Fibroblast of lung (primary cell): ENCODE measurements around the gene UBE2Z. TPM values are rescaled to one million over a fixed set of nuclear protein-coding genes. Genes with fewer than 3 reads are reported as not detected.

Experiments used
- DNase-seq, 2 donors: peaks; one replicate each; pipeline versions ENCODE4 v3.0.0 to v3.0.0-alpha.2; 2010; ENCODE audit warnings: low read depth in 2 of 2
- H2AFZ ChIP-seq: 2 replicates; pipeline ENCODE4 v1.5.1; 2012; ENCODE audit warnings: low read length, control low read depth, inconsistent platforms
- H3K27ac ChIP-seq: 2 replicates; pipeline ENCODE4 v1.5.1; 2011; ENCODE audit warnings: low read length, control low read depth; ENCODE audit not compliant: insufficient read depth
- H3K27me3 ChIP-seq: 2 replicates; pipeline ENCODE4 v1.5.1; 2011; ENCODE audit warnings: mild to moderate bottlenecking, low read length; ENCODE audit not compliant: control insufficient read depth, insufficient read depth
- H3K36me3 ChIP-seq: 2 replicates; pipeline ENCODE4 v1.5.1; 2011; ENCODE audit warnings: low read length; ENCODE audit not compliant: control insufficient read depth, insufficient read depth
- H3K4me1 ChIP-seq: 2 replicates; pipeline ENCODE4 v1.5.1; 2011; ENCODE audit warnings: low read length; ENCODE audit not compliant: control insufficient read depth, insufficient read depth; ENCODE audit errors: extremely low read depth
- H3K4me2 ChIP-seq: 2 replicates; pipeline ENCODE4 v1.5.1; 2011; ENCODE audit warnings: low read length, control low read depth; ENCODE audit not compliant: insufficient read depth; ENCODE audit errors: extremely low read depth
- H3K4me3 ChIP-seq, 4 experiments: fragments of 200-600 bp in 1 of 4; sonication (generic) in 1 of 4; replicated peaks in 1 of 4; 2 replicates each; pipeline ENCODE4 v1.5.1; 2011 to 2016; ENCODE audit warnings: low read length in 4 of 4, low read depth in 3 of 4, mild to moderate bottlenecking in 3 of 4, control low read depth in 2 of 4, inconsistent platforms in 1 of 4, mixed read lengths in 1 of 4; ENCODE audit not compliant: insufficient read depth in 1 of 4; ENCODE audit errors: control extremely low read depth in 1 of 4
- H3K79me2 ChIP-seq: 2 replicates; pipeline ENCODE4 v1.5.1; 2012; ENCODE audit warnings: mild to moderate bottlenecking, low read length, inconsistent platforms; ENCODE audit not compliant: control insufficient read depth, insufficient read depth
- H3K9ac ChIP-seq: 2 replicates; pipeline ENCODE4 v1.5.1; 2011; ENCODE audit warnings: mild to moderate bottlenecking, low read length, control low read depth; ENCODE audit not compliant: insufficient read depth
- H3K9me3 ChIP-seq: 2 replicates; pipeline ENCODE4 v1.5.1; 2012; ENCODE audit warnings: low read depth, low read length; ENCODE audit not compliant: control insufficient read depth, insufficient read depth
- H4K20me1 ChIP-seq: 2 replicates; pipeline ENCODE4 v1.5.1; 2011; ENCODE audit warnings: low read length; ENCODE audit not compliant: control insufficient read depth, insufficient read depth; ENCODE audit errors: extremely low read depth
- EZH2 ChIP-seq: IDR thresholded peaks from 2 replicates; pipeline ENCODE4 v1.5.1; 2012; ENCODE audit warnings: low read length, control low read depth, mild to moderate bottlenecking; ENCODE audit errors: missing control alignments
- polyA plus RNA-seq, 2 donors: library from polyadenylated mRNA; depleted of rRNA in 1 of 2; stranded (reverse) in 1 of 2; unstranded in 1 of 2; fragments of >200 nt; gene quantifications; 2 replicates each; pipeline ENCODE4 v1.2.1, GENCODE V29; 2011 to 2012; ENCODE audit warnings: missing spikeins in 1 of 2
- total RNA-seq: library from RNA; depleted of rRNA; stranded (reverse); fragments of >200 nt; gene quantifications from 2 replicates; pipeline ENCODE4 v1.2.1, GENCODE V29; 2014
- TF ChIP-seq, protein P1 (sequence below), 2 donors: IDR thresholded peaks in 1 of 2; conservative IDR thresholded peaks in 1 of 2; 1 replicate in 1 of 2; 2 replicates in 1 of 2; pipeline ENCODE4 v1.5.1; 2011 to 2012; ENCODE audit warnings: low read length in 2 of 2, control low read depth in 1 of 2, inconsistent platforms in 1 of 2, low read depth in 1 of 2, mild to moderate bottlenecking in 1 of 2

The UBE2Z gene
- total and polyA plus RNA-seq, 2 donors (not counting 1 experiment from before 2014, with no cell fraction given): 55.2 to 141 TPM

DNA sequence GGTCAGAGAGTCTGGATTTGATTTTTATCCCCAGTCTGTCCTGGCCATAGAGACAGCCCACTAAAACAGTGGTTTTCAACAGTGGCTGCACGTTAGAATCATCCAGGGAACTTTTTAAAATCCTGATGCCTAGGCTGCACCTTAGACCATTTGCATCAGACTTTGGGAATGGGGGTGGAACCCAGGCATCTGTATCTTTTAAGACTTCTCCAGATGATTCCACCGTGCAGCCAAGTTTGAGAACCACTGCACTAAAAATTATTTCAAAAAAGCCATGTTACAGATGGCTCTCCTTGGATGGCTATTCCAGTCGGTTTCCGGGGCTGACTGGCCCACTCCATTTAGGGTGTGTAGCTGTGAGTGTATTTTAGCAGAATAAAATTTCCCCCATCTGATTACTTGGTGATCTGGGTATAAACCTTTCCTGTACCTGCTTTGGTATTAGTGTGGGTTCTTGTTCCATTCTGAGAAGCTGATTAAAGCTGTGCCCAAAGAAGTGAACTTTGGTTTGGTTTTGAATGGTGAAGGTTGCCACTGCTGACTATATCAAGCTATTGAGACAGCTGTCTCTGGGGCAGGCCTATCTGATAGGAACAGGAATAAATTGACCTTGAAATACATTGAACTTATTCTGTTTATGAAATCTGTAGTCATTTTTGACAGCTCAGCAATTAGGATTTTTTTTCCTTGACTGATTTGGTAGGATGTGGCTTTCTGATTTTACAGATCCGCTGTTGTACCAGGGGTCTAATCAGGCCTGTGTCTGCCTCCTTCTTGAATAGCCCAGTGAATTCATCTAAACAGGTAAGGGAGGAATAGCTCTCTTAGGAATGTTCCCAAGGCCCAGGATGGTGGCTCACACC, 14.3 kb upstream of the UBE2Z start:
- no peak for DNase-seq
- H3K27ac ChIP-seq: peak overlapping the region; percentile 86
- peaks cover 13% of the 10 kb centered on the region for H3K79me2 ChIP-seq
- H3K36me3 ChIP-seq: peaks cover 6% of the 10 kb centered on the region
- peak overlapping the region; percentile 81 to 95 (median 90) for H3K4me3 ChIP-seq
- TF ChIP-seq, protein P1, sequence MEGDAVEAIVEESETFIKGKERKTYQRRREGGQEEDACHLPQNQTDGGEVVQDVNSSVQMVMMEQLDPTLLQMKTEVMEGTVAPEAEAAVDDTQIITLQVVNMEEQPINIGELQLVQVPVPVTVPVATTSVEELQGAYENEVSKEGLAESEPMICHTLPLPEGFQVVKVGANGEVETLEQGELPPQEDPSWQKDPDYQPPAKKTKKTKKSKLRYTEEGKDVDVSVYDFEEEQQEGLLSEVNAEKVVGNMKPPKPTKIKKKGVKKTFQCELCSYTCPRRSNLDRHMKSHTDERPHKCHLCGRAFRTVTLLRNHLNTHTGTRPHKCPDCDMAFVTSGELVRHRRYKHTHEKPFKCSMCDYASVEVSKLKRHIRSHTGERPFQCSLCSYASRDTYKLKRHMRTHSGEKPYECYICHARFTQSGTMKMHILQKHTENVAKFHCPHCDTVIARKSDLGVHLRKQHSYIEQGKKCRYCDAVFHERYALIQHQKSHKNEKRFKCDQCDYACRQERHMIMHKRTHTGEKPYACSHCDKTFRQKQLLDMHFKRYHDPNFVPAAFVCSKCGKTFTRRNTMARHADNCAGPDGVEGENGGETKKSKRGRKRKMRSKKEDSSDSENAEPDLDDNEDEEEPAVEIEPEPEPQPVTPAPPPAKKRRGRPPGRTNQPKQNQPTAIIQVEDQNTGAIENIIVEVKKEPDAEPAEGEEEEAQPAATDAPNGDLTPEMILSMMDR (conservative IDR thresholded peaks at IDR 0.05 in 1 of 2, IDR thresholded peaks at IDR 0.05 in 1 of 2; ENCODE audit: low read depth in 1 of 2, low read length in 2 of 2): no peak
- no peak for TF ChIP-seq EZH2
- no peaks in the 10 kb centered on the region for H3K9me3 ChIP-seq
- H2AFZ ChIP-seq: no peak overlapping the region
- no peaks in the 10 kb centered on the region for H3K27me3 ChIP-seq
- H3K4me1 ChIP-seq: peaks cover 2% of the 10 kb centered on the region
- no peaks in the 10 kb centered on the region for H4K20me1 ChIP-seq
- peak overlapping the region; percentile 93 for H3K4me2 ChIP-seq
- no peak overlapping the region for H3K9ac ChIP-seq

DNA sequence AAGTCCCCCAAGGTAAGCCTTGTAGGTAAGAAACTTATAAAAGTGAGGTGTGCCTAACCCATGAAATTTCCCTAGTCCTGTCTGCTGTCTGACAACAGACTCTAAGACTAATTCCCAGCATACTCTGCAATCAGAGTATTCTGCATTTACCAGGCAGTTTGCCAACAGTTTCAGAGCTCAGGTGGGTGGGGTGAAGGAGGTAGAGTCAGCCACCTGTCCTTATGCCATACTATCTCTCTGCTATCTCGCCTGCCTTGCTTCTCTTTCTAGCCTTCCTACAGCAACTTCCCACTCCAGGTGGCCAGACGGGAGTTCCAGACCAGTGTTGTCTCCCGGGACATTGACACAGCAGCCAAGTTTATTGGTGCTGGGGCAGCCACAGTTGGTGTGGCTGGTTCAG, 13.3 kb upstream of the UBE2Z start:
- no peak for DNase-seq
- Histone ChIP-seq H3K4me1 (peaks cover 2% of the 10 kb centered on the region), H3K9me3 (no peaks in the 10 kb centered on the region), H3K27ac (no peak overlapping the region), H3K79me2 (peaks cover 13% of the 10 kb centered on the region), H3K36me3 (peaks cover 6% of the 10 kb centered on the region), H3K9ac (no peak overlapping the region), H4K20me1 (no peaks in the 10 kb centered on the region), H2AFZ (no peak overlapping the region), H3K27me3 (no peaks in the 10 kb centered on the region), H3K4me2 (no peak overlapping the region), H3K4me3 (no peak overlapping the region)
- TF ChIP-seq EZH2: no peak
- TF ChIP-seq, protein P1 (conservative IDR thresholded peaks at IDR 0.05 in 1 of 2, IDR thresholded peaks at IDR 0.05 in 1 of 2; ENCODE audit: low read depth in 1 of 2, low read length in 2 of 2): no peak

DNA sequence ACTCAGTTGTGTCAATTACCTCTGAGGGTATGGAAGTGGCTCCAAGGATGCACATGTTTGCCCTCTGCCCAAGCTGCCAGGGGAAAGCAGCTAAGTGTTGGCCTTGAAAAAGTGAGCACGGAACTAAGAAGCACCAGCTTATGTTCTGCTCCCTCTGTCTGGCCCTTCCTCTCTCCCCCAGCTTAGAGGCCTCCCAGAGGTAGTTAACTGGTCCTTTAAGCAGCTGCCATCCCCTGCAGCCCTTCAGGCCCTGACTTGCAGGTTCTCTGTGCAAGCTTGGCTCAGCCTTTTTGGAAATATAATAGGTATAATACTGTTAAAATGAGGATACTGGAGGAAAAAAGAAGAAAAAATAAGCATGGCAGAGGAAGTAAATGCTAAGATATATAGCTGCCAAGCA, 7.0 kb upstream of the UBE2Z start:
- Histone ChIP-seq H3K4me2 (no peak overlapping the region), H3K9ac (no peak overlapping the region), H4K20me1 (no peaks in the 10 kb centered on the region), H3K36me3 (no peaks in the 10 kb centered on the region), H3K79me2 (no peaks in the 10 kb centered on the region), H3K27me3 (no peaks in the 10 kb centered on the region), H3K27ac (no peak overlapping the region), H3K9me3 (no peaks in the 10 kb centered on the region), H3K4me3 (no peak overlapping the region), H3K4me1 (no peaks in the 10 kb centered on the region), H2AFZ (no peak overlapping the region)
- no peak for DNase-seq
- TF ChIP-seq, protein P1 (conservative IDR thresholded peaks at IDR 0.05 in 1 of 2, IDR thresholded peaks at IDR 0.05 in 1 of 2; ENCODE audit: low read depth in 1 of 2, low read length in 2 of 2): no peak
- no peak for TF ChIP-seq EZH2
